ENCODE results near the gene MTIF3. TPM values are rescaled to one million over a fixed set of nuclear protein-coding genes. Genes with fewer than 3 reads are reported as not detected.

MTIF3 gene
- total and polyA plus RNA-seq, 4 donors, result 26.9 to 64.7 (median 46.6) TPM

DNA sequence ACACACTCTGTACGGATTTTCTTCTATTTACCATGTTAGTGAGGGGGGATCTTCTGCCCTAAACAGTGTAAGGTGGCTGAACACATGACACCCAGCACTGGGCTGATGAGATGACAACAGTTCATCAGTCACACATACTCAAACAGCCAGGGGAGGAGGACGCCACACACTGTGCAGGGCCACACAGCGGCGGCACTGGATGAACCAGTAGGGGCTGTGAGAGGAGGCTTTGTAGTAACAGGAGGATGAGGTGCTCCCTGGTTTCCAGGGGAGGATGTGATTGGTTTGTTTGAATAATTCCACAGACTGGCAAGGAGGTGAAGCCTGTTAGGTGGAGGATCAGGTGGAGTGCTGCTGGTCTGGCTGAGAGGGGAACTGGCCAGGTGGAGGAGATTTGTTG, 42.3 kb downstream of the MTIF3 start:
- no peak for ATAC-seq (ENCODE audit: insufficient read depth, low FRiP score)
- WGBS, 2 donors, result 64 to 83% methylated on average over 4 of the region's 4 CpGs

GRCh38 chr13:27406178-27406939, 44.0 kb downstream of the MTIF3 start:
- peak; percentile 31 for TF ChIP-seq CTCF (IDR thresholded peaks at IDR 0.05; ENCODE audit: control extremely low read depth, extremely low read depth)
- Histone ChIP-seq H3K27ac (ENCODE audit: low read depth in 1 of 2, low read length in 1 of 2) (no peak overlapping the region), H3K4me1 (ENCODE audit: control insufficient read depth in 5 of 5, insufficient read depth in 5 of 5, low read length in 5 of 5) (peaks cover under 1 to 16% (median 6%) of the 10 kb centered on the region in 5 donors), H3K9me3 (ENCODE audit: control insufficient read depth in 4 of 4, insufficient read depth in 3 of 4, low read length in 3 of 4) (no peaks in the 10 kb centered on the region), H3K36me3 (ENCODE audit: control insufficient read depth in 4 of 4, insufficient read depth in 4 of 4, low read length in 4 of 4) (no peaks in the 10 kb centered on the region), H3K27me3 (ENCODE audit: control insufficient read depth in 3 of 3, insufficient read depth in 3 of 3, low read length in 2 of 3) (no peaks in the 10 kb centered on the region), H3K9ac (ENCODE audit: insufficient read depth in 1 of 2, low read length in 2 of 2) (no peak overlapping the region), H3K4me3 (no peak overlapping the region)
- WGBS, 2 donors, result 84 to 86% methylated on average over 12 of the region's 12 CpGs
- ATAC-seq (ENCODE audit: insufficient read depth, low FRiP score) (no peak), DNase-seq (peak in 2 of 3 donors; percentile 21 to 42)

More for the DNA sequence above, 42.3 kb downstream of the MTIF3 start:
- Histone ChIP-seq H3K27me3 (ENCODE audit: control insufficient read depth in 3 of 3, insufficient read depth in 3 of 3, low read length in 2 of 3) (no peaks in the 10 kb centered on the region), H3K9ac (ENCODE audit: insufficient read depth in 1 of 2, low read length in 2 of 2) (no peak overlapping the region), H3K4me3 (no peak overlapping the region), H3K27ac (ENCODE audit: low read depth in 1 of 2, low read length in 1 of 2) (no peak overlapping the region), H3K9me3 (ENCODE audit: control insufficient read depth in 4 of 4, insufficient read depth in 3 of 4, low read length in 3 of 4) (no peaks in the 10 kb centered on the region), H3K4me1 (ENCODE audit: control insufficient read depth in 5 of 5, insufficient read depth in 5 of 5, low read length in 5 of 5) (peaks cover 0 to 12% (median 1%) of the 10 kb centered on the region in 5 donors), H3K36me3 (ENCODE audit: control insufficient read depth in 4 of 4, insufficient read depth in 4 of 4, low read length in 4 of 4) (no peaks in the 10 kb centered on the region)
- DNase-seq, result peak in 1 of 3 donors; percentile 4
- no peak for TF ChIP-seq CTCF (IDR thresholded peaks at IDR 0.05; ENCODE audit: control extremely low read depth, extremely low read depth)

GRCh38 chr13:27405546-27406134, 44.7 kb downstream of the MTIF3 start:
- WGBS, 2 donors, result 91 to 94% methylated on average over 5 of the region's 5 CpGs
- H3K9ac ChIP-seq (ENCODE audit: insufficient read depth in 1 of 2, low read length in 2 of 2), result no peak overlapping the region
- H3K36me3 ChIP-seq (ENCODE audit: control insufficient read depth in 4 of 4, insufficient read depth in 4 of 4, low read length in 4 of 4), result no peaks in the 10 kb centered on the region
- H3K27me3 ChIP-seq (ENCODE audit: control insufficient read depth in 3 of 3, insufficient read depth in 3 of 3, low read length in 2 of 3), result no peaks in the 10 kb centered on the region
- H3K4me1 ChIP-seq (ENCODE audit: control insufficient read depth in 5 of 5, insufficient read depth in 5 of 5, low read length in 5 of 5), result peaks cover 2 to 16% (median 6%) of the 10 kb centered on the region in 5 donors
- H3K9me3 ChIP-seq (ENCODE audit: control insufficient read depth in 4 of 4, insufficient read depth in 3 of 4, low read length in 3 of 4), result no peaks in the 10 kb centered on the region
- ATAC-seq (ENCODE audit: insufficient read depth, low FRiP score), result no peak
- TF ChIP-seq CTCF (IDR thresholded peaks at IDR 0.05; ENCODE audit: control extremely low read depth, extremely low read depth), result no peak
- H3K4me3 ChIP-seq, result no peak overlapping the region
- no peak for DNase-seq
- H3K27ac ChIP-seq (ENCODE audit: low read depth in 1 of 2, low read length in 1 of 2), result no peak overlapping the region
